Memory B cell (primary cell): ENCODE data around the gene C1orf210.

Experiments
- ATAC-seq: fragments of 150-1000 bp; cut with Tn5 transposase; 2 replicates; pipeline ENCODE4 v1.10.0; 2021; ENCODE audit warnings: low read depth, mild to moderate bottlenecking, moderate library complexity
- DNase-seq, 2 donors: peaks; one replicate each; pipeline ENCODE4 v3.0.0; 2022; ENCODE audit warnings: low spot score in 2 of 2
- H3K27ac Mint-ChIP-seq: one replicate; pipeline ENCODE4 v1.8.0; 2022; ENCODE audit warnings: mild to moderate bottlenecking, moderate library complexity, mixed read lengths
- H3K27me3 Mint-ChIP-seq: one replicate; pipeline ENCODE4 v1.8.0; 2022; ENCODE audit warnings: mixed read lengths
- H3K36me3 Mint-ChIP-seq: one replicate; pipeline ENCODE4 v1.8.0; 2022; ENCODE audit warnings: mild to moderate bottlenecking, mixed read lengths
- H3K4me1 Mint-ChIP-seq: one replicate; pipeline ENCODE4 v1.8.0; 2022; ENCODE audit warnings: mixed read lengths
- H3K4me3 Mint-ChIP-seq: one replicate; pipeline ENCODE4 v1.8.0; 2022; ENCODE audit warnings: mild to moderate bottlenecking, moderate library complexity, mixed read lengths
- H3K9me3 Mint-ChIP-seq: one replicate; pipeline ENCODE4 v1.8.0; 2022; ENCODE audit warnings: mixed read lengths

C1orf210 gene

DNA sequence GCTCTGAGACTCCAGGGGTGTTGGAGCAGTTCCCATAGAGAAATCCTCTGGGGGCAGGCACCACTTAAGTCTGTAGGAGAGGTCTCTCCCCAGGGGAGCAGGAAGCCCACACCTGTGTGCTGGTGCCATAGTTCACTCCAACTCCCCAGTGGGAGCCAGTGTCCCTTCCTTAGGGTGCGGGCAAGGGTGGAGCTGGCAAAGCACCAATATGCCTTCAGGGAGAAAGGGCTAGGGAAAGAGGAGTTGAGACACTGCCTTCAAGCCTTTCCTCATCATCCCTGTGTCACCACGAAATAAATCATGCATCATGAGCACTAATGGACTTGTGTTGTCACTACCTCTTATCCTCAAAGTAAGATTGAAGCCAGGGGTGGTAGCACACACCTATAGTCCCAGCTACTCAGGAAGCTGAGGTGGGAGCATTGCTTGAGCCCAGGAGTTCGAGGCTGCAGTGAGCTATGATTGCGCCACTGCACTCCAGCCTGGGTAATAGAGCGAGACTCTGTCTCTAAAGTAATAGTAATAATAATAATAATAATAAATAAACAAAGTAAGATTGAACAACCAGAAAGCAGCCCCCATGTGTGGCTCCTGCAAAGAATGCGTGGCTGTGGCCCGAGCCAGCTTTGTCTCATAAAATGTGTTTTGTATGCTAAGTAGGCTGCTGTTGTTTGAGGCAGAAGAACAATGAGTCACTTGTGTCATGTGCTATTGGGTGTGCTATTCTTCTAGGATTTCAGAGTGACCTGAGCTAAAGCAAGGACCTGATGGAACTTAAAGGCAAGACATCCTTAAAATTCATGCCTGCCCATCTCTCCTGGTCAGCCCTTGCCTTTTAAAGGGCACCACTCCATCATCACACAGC, 8.7 kb upstream of the C1orf210 start:
- Mint-ChIP-seq H3K4me1 (peaks cover 3% of the 10 kb centered on the region), H3K27ac (no peak overlapping the region)
- no peak for ATAC-seq

DNA sequence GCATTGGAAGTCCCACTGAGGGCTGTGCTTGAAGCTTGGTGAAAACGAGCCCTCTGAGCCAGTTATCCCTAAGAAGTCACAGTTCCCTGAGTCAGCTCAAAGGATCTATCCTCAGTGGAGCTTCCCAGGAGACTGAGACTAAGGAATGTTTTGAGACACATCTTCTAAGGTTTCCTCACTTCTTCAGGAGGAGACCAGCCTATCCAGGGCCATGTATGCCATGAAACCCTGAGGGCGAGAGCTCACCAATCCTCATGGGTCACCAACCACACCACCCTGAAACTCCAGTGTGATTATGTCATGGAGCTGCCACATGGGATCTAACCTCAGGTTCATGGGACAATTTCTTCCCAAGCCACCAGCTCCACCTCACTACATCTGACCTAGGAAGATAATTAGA, 7.8 kb upstream of the C1orf210 start:
- no peak overlapping the region for H3K4me3 Mint-ChIP-seq
- no peaks in the 10 kb centered on the region for H3K36me3 Mint-ChIP-seq
- H3K27me3 Mint-ChIP-seq: peaks cover 2% of the 10 kb centered on the region
- peaks cover 3% of the 10 kb centered on the region for H3K4me1 Mint-ChIP-seq
- no peaks in the 10 kb centered on the region for H3K9me3 Mint-ChIP-seq
- DNase-seq (no peak), ATAC-seq (no peak)
- no peak overlapping the region for H3K27ac Mint-ChIP-seq

More for the DNA sequence above, 8.7 kb upstream of the C1orf210 start:
- no peaks in the 10 kb centered on the region for H3K36me3 Mint-ChIP-seq
- DNase-seq: no peak
- no peak overlapping the region for H3K4me3 Mint-ChIP-seq
- H3K9me3 Mint-ChIP-seq: no peaks in the 10 kb centered on the region
- H3K27me3 Mint-ChIP-seq: peaks cover 2% of the 10 kb centered on the region

DNA sequence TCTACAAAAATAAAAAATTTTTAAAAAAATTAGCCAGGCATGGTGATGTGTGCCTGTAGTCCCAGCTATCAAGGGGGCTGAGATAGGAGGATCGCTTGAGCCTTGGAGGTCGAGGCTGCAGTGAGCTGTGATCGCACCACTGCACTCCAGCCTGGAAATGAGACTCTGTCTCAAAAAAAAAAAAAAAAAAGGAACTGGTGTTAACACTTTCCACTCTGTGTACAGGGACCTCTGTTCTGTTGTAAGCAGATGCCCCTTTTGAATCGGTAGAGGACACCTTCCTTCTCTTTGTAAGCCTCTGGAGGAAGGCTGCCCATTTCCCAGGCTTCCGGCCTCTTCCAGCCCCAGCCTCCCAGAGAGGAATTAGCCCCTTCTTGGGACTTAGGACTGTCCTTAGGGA, 7.3 kb upstream of the C1orf210 start:
- Mint-ChIP-seq H3K4me1 (peaks cover 3% of the 10 kb centered on the region), H3K27me3 (no peaks in the 10 kb centered on the region), H3K27ac (no peak overlapping the region), H3K4me3 (no peak overlapping the region), H3K36me3 (no peaks in the 10 kb centered on the region), H3K9me3 (no peaks in the 10 kb centered on the region)
- ATAC-seq (no peak), DNase-seq (no peak)

- H3K9me3 Mint-ChIP-seq: no peaks in the 10 kb centered on the region
- no peaks in the 10 kb centered on the region for H3K36me3 Mint-ChIP-seq
- ATAC-seq: no peak
- no peak overlapping the region for H3K27ac Mint-ChIP-seq
- no peak for DNase-seq
- H3K4me3 Mint-ChIP-seq: no peak overlapping the region
- H3K4me1 Mint-ChIP-seq: peaks cover 3% of the 10 kb centered on the region
- peaks cover 1% of the 10 kb centered on the region for H3K27me3 Mint-ChIP-seq
Observed at GRCh38 chr1:43292216-43292615, 6.8 kb upstream of the C1orf210 start.

DNA sequence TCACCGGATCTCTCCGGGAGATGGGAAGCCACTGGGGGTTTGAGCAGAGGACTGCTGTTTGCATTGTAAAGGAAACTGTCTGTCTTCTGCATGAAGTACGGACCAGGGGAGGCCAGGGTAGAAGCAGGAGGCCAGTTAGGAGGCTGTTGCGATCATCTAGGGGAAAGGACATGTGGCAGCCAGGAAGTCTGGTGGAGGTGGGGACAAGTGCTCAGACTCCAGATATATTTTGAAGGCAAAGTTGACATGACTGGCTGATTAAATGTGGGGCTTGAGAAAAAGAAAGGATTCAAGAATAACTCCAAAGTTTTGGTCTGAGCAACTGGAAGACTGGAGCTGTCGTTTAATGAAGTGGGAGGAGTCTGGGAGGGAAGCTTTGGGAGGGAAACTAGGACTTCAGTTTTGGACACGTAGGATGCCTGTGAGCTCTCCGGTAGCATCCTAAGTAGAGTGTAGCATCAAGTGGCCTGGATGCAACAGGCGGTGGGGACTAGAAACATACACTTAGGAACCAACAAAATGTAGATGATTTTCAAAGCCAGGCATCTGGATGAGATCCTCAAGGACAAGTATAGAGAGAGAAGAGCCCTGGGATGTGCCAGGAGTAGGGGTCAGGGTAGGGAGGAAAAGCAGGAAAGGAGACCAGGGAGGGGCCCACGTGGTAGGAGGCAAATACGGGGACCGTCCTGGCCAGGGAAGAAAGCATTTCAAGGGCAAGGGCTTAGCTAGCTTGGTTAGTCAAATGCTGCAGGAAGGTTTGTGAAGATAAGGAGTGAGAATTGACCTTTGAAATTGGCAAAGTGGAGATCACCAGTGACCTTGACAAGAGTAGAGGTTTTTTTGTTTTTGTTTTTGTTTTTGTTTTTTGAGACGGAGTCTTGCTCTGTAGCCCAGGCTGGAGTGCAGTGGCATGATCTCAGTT, 3.7 kb upstream of the C1orf210 start:
- Mint-ChIP-seq H3K36me3 (no peaks in the 10 kb centered on the region), H3K9me3 (no peaks in the 10 kb centered on the region), H3K4me3 (no peak overlapping the region), H3K27me3 (peaks cover 13% of the 10 kb centered on the region), H3K27ac (no peak overlapping the region), H3K4me1 (no peaks in the 10 kb centered on the region)
- no peak for DNase-seq
- ATAC-seq: no peak

- DNase-seq (no peak), ATAC-seq (no peak)
- Mint-ChIP-seq H3K9me3 (no peaks in the 10 kb centered on the region), H3K4me1 (no peaks in the 10 kb centered on the region), H3K4me3 (no peak overlapping the region), H3K36me3 (no peaks in the 10 kb centered on the region), H3K27ac (no peak overlapping the region), H3K27me3 (peaks cover 13% of the 10 kb centered on the region)
Observed at GRCh38 chr1:43288058-43288784, 2.8 kb upstream of the C1orf210 start.

DNA sequence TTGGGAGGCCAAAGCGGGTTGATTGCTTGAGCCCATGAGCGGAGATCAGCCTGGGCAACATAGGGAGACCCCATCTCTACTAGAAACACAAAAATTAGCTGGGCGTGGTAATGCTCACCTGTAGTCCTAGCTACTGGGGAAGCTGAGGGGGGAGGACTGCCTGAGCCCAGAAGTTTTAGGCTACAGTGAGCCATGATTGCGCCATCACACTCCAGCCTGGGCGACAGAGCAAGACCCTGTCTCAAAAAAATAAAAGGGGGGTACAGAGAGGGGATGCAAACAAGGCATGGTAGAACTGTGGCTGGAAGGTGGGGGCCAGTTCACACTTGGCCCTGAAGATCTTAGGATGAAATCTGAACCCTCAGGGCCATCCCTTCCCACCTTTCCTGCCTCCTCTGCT, 1.2 kb upstream of the C1orf210 start:
- peaks cover 13% of the 10 kb centered on the region for H3K27me3 Mint-ChIP-seq
- H3K4me1 Mint-ChIP-seq: no peaks in the 10 kb centered on the region
- H3K9me3 Mint-ChIP-seq: no peaks in the 10 kb centered on the region
- no peak for ATAC-seq
- no peak for DNase-seq
- H3K36me3 Mint-ChIP-seq: no peaks in the 10 kb centered on the region
- H3K27ac Mint-ChIP-seq: no peak overlapping the region
- H3K4me3 Mint-ChIP-seq: no peak overlapping the region

GRCh38 chr1:43286115-43286514, 734 bp upstream of the C1orf210 start:
- H3K27ac Mint-ChIP-seq: no peak overlapping the region

GRCh38 chr1:43284546-43285110, 753 bp downstream of the C1orf210 start:
- Mint-ChIP-seq H3K4me3 (no peak overlapping the region), H3K4me1 (no peaks in the 10 kb centered on the region), H3K27me3 (peaks cover 18% of the 10 kb centered on the region), H3K9me3 (no peaks in the 10 kb centered on the region), H3K36me3 (no peaks in the 10 kb centered on the region), H3K27ac (no peak overlapping the region)
- ATAC-seq (no peak), DNase-seq (no peak)

More at GRCh38 chr1:43286115-43286514, 734 bp upstream of the C1orf210 start:
- Mint-ChIP-seq H3K9me3 (no peaks in the 10 kb centered on the region), H3K27me3 (peaks cover 13% of the 10 kb centered on the region), H3K36me3 (no peaks in the 10 kb centered on the region), H3K4me1 (no peaks in the 10 kb centered on the region), H3K4me3 (no peak overlapping the region)
- no peak for DNase-seq
- ATAC-seq: no peak

DNA sequence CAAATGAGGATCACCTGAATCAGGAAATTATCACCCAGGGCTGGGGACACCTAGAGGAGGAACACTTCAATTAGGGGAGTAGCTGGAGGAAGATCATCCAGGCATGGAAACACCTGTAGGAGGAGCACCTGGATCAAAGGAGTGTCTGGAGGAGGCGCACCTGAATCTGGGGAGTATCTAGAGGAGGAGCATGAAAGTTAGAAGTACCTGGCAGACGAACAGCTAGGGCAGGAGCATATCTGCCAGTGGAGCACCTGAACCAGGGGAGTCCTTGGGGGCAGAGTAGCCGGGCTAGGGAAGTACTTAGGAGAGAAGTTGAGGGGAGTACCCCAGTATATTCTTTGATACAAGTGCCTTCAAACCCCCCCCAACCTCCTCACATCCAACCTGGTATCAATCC, 1.3 kb downstream of the C1orf210 start:
- DNase-seq: no peak
- no peaks in the 10 kb centered on the region for H3K9me3 Mint-ChIP-seq
- no peak overlapping the region for H3K4me3 Mint-ChIP-seq
- H3K36me3 Mint-ChIP-seq: no peaks in the 10 kb centered on the region
- H3K4me1 Mint-ChIP-seq: no peaks in the 10 kb centered on the region
- H3K27ac Mint-ChIP-seq: no peak overlapping the region
- H3K27me3 Mint-ChIP-seq: peaks cover 18% of the 10 kb centered on the region
- ATAC-seq: no peak

- peaks cover 18% of the 10 kb centered on the region for H3K27me3 Mint-ChIP-seq
- ATAC-seq: no peak
- no peak for DNase-seq
- H3K36me3 Mint-ChIP-seq: no peaks in the 10 kb centered on the region
- no peak overlapping the region for H3K27ac Mint-ChIP-seq
- H3K4me1 Mint-ChIP-seq: no peaks in the 10 kb centered on the region
- H3K9me3 Mint-ChIP-seq: no peaks in the 10 kb centered on the region
- no peak overlapping the region for H3K4me3 Mint-ChIP-seq
Observed at GRCh38 chr1:43282220-43283195, 2.9 kb downstream of the C1orf210 start.

DNA sequence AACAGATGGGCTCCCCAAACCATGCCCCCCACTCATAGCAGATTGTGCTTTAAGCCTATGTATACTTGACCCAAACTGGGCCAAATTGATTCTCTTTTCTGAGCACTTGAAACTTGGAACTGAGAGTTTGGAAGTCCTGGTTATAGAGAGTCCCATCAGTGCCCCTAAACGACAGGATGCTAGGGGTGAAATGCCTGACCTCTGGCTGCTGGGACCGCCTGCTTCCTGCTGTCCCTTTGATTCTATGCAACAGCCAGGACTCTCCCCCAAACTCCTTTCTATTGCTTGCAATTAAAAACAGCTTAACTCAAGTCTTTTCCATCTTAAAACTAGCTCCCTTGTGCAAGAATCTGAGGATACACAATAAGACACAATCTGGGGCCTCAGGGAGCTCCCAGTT, 4.7 kb downstream of the C1orf210 start:
- no peaks in the 10 kb centered on the region for H3K36me3 Mint-ChIP-seq
- H3K9me3 Mint-ChIP-seq: no peaks in the 10 kb centered on the region
- H3K27ac Mint-ChIP-seq: no peak overlapping the region
- H3K27me3 Mint-ChIP-seq: peaks cover 13% of the 10 kb centered on the region
- H3K4me3 Mint-ChIP-seq: no peak overlapping the region
- H3K4me1 Mint-ChIP-seq: no peaks in the 10 kb centered on the region
- no peak for ATAC-seq
- DNase-seq: no peak

- DNase-seq (no peak), ATAC-seq (no peak)
- H3K4me3 Mint-ChIP-seq: no peak overlapping the region
- H3K36me3 Mint-ChIP-seq: no peaks in the 10 kb centered on the region
- no peak overlapping the region for H3K27ac Mint-ChIP-seq
- no peaks in the 10 kb centered on the region for H3K4me1 Mint-ChIP-seq
- H3K27me3 Mint-ChIP-seq: peaks cover 10% of the 10 kb centered on the region
- no peaks in the 10 kb centered on the region for H3K9me3 Mint-ChIP-seq
Observed at GRCh38 chr1:43279666-43280065, 5.7 kb downstream of the C1orf210 start.
